ENCODE measurements around the gene LCA5L.

The LCA5L gene

DNA sequence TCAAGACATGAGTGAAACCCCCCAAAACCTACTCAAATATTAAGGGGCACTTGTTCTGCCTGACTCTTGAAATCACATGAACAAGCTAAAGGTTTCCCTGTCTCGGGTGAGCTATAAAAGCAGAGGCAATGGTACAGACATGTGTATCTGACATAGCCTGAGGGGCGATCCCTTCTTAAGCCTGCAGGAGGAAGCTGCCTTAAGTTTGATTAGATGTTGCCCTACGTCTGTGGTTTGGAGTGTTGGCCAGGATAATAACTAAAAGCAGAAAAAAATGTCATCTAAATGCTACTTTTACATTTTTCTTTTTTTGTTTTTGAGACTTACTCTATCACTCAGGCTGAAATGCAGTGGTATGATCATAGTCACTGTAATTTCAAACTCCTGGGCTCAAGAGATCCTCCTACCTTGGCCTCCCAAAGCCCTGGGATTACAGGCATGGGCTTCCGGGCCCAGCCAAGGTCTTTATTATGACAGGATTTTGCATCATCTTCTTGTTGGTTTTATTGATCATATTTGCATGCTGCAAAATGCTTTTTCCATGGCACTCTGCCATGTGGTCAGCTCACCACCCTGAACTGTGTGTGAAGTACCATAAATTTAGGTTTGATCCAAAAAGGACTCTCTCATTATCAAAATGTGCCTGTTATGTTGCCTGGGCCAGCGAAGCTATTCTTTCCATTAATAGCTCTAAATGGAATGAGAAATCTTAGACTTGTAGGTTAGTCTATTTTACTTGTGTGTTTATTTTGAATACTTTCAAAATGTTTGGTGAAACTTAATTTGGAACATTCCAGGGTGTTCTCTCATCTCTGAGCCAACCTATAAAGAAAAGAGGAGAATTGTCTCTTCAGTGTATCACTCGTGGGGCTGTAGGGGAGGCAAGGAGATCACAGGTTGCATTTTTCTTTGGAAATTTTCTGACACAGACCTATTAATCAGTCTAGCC lies 81.7 kb downstream of the LCA5L start:
- no peak overlapping the region for H3K9ac ChIP-seq
- no peak overlapping the region for H3K27ac ChIP-seq
- no peak for TF ChIP-seq Cebpa-rat (IDR thresholded peaks at IDR 0.05)

DNA sequence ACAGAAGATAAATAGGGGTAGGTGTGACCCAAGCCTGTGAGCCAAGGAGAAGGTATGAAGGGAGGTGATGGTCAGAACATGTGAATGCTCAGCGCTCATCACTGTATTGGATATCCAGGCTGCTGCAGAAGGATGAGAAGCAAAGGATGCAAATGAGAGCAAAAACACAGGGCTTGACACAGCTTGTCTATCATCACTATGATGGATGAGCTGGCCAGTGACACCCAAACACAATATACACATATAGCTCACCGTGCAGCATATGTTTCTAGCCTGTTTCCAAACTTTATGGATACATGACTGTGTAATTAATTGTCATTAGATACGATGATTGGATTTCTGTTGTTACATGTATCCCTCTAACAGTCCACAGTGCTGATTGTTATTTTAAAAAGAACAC lies 82.8 kb downstream of the LCA5L start:
- H4K20me1 ChIP-seq: no peaks in the 10 kb centered on the region
- no peak overlapping the region for H3K4me2 ChIP-seq
- no peak overlapping the region for H3K9ac ChIP-seq
- H3K36me3 ChIP-seq: no peaks in the 10 kb centered on the region
- no peaks in the 10 kb centered on the region for H3K4me1 ChIP-seq
- TF ChIP-seq Cebpa-rat (IDR thresholded peaks at IDR 0.05): no peak
- H3K27ac ChIP-seq: no peak overlapping the region
- H3K4me3 ChIP-seq: no peak overlapping the region
- H3K9me3 ChIP-seq: peaks cover under 1% of the 10 kb centered on the region; the same call in 1 of the 2 replicates
- H3K27me3 ChIP-seq: no peaks in the 10 kb centered on the region

More for the DNA sequence above, 81.7 kb downstream of the LCA5L start:
- H3K9me3 ChIP-seq: peaks cover 4% of the 10 kb centered on the region
- H3K4me3 ChIP-seq: no peak overlapping the region
- no peaks in the 10 kb centered on the region for H3K36me3 ChIP-seq
- no peaks in the 10 kb centered on the region for H3K27me3 ChIP-seq
- no peaks in the 10 kb centered on the region for H4K20me1 ChIP-seq
- H3K4me1 ChIP-seq: no peaks in the 10 kb centered on the region
- H3K4me2 ChIP-seq: no peak overlapping the region

GRCh38 chr21:39359382-39359781 lies 86.2 kb downstream of the LCA5L start:
- Histone ChIP-seq H3K9ac (no peak overlapping the region), H3K4me1 (no peaks in the 10 kb centered on the region), H3K27ac (no peak overlapping the region), H3K9me3 (no peaks in the 10 kb centered on the region), H4K20me1 (no peaks in the 10 kb centered on the region), H3K4me3 (no peak overlapping the region), H3K36me3 (no peaks in the 10 kb centered on the region), H3K27me3 (no peaks in the 10 kb centered on the region), H3K4me2 (no peak overlapping the region)
- TF ChIP-seq Cebpa-rat (IDR thresholded peaks at IDR 0.05): no peak
